CD4-positive, alpha-beta memory T cell (primary cell): ENCODE measurements around the gene PKD2. TPM values are rescaled to one million over a fixed set of nuclear protein-coding genes. Genes with fewer than 3 reads are reported as not detected.
"Not testable (repeated sequence)": the region's sequence is repeated elsewhere in the genome, so short reads cannot be mapped to it uniquely, and the experiment has no call there.

Source experiments
- CTCF ChIA-PET: fragments of 350-600 bp; sonication (Branson Sonifier 250); formaldehyde crosslinking; loops from one replicate; lab custom pipeline; 2021; ENCODE audit warnings: inconsistent platforms; ENCODE audit not compliant: partially characterized antibody; lab: Charles Lee
- POLR2A ChIA-PET: fragments of 350-600 bp; sonication (Branson Sonifier 250); formaldehyde crosslinking; loops from one replicate; lab custom pipeline; 2021; ENCODE audit not compliant: partially characterized antibody; lab: Charles Lee
- DNase-seq, 5 donors: peaks; one replicate each; pipeline versions ENCODE4 v3.0.0 to v3.0.0-alpha.2; 2020 to 2022; ENCODE audit warnings: mixed read lengths in 1 of 5
- H3K27ac ChIP-seq: one replicate; pipeline ENCODE4 v1.7.0; 2013; ENCODE audit warnings: low read depth, low read length
- H3K27me3 ChIP-seq: 2 replicates; pipeline ENCODE4 v1.7.0; 2013; ENCODE audit warnings: mild to moderate bottlenecking, low read length, moderate library complexity; ENCODE audit not compliant: insufficient read depth
- H3K36me3 ChIP-seq: 2 replicates; pipeline ENCODE4 v1.7.0; 2013; ENCODE audit warnings: mild to moderate bottlenecking, low read length, moderate library complexity; ENCODE audit not compliant: insufficient read depth
- H3K4me1 ChIP-seq: 2 replicates; pipeline ENCODE4 v1.7.0; 2013; ENCODE audit warnings: mild to moderate bottlenecking, low read length, moderate library complexity; ENCODE audit not compliant: insufficient read depth
- H3K4me3 ChIP-seq, 2 donors: one replicate each; pipeline ENCODE4 v1.7.0; 2013; ENCODE audit warnings: low read length in 2 of 2, mild to moderate bottlenecking in 1 of 2
- H3K9me3 ChIP-seq, 2 donors: one replicate each; pipeline ENCODE4 v1.7.0; 2013; ENCODE audit warnings: low read length in 2 of 2, control low read depth in 1 of 2; ENCODE audit not compliant: control insufficient read depth in 1 of 2
- H3K27ac Mint-ChIP-seq, 7 donors: one replicate each; pipeline ENCODE4 v1.8.0; 2020 to 2021; ENCODE audit warnings: mixed read lengths in 7 of 7, mild to moderate bottlenecking in 6 of 7, inconsistent platforms in 3 of 7, moderate library complexity in 3 of 7
- H3K27me3 Mint-ChIP-seq, 2 donors: one replicate each; pipeline ENCODE4 v1.8.0; 2020 to 2021; ENCODE audit warnings: mixed read lengths in 2 of 2
- H3K36me3 Mint-ChIP-seq, 2 donors: one replicate each; pipeline ENCODE4 v1.8.0; 2020 to 2021; ENCODE audit warnings: mixed read lengths in 2 of 2, inconsistent platforms in 1 of 2, mild to moderate bottlenecking in 1 of 2
- H3K4me1 Mint-ChIP-seq, 4 donors: one replicate each; pipeline ENCODE4 v1.8.0; 2020 to 2021; ENCODE audit warnings: mixed read lengths in 4 of 4, mild to moderate bottlenecking in 1 of 4
- H3K4me3 Mint-ChIP-seq, 8 donors: one replicate each; pipeline ENCODE4 v1.8.0; 2020 to 2021; ENCODE audit warnings: mixed read lengths in 8 of 8, mild to moderate bottlenecking in 7 of 8, moderate library complexity in 6 of 8, inconsistent platforms in 3 of 8
- H3K9me3 Mint-ChIP-seq, 8 donors: one replicate each; pipeline ENCODE4 v1.8.0; 2020 to 2021; ENCODE audit warnings: mixed read lengths in 8 of 8, mild to moderate bottlenecking in 5 of 8, inconsistent platforms in 3 of 8, moderate library complexity in 1 of 8
- intact Hi-C: fragments of 100-400 bp; cut with micrococcal nuclease; formaldehyde crosslinking; loops from one replicate; pipeline ENCODE4 v1.15.1; 2023
- polyA plus RNA-seq, 2 donors: library from polyadenylated mRNA; unstranded; fragments of 300-500 nt; fragmentation: Illumina TruSeq; gene quantifications; one replicate each; pipeline ENCODE4 v1.2.3, GENCODE V29; 2021
- total RNA-seq, 2 experiments: library from RNA; stranded (reverse); gene quantifications; one replicate each; pipeline ENCODE4 v1.2.3, GENCODE V29; 2021

The PKD2 gene
- total and polyA plus RNA-seq, 4 experiments from 2014 or later: 0.93 to 7.5 (median 6.0) TPM

DNA sequence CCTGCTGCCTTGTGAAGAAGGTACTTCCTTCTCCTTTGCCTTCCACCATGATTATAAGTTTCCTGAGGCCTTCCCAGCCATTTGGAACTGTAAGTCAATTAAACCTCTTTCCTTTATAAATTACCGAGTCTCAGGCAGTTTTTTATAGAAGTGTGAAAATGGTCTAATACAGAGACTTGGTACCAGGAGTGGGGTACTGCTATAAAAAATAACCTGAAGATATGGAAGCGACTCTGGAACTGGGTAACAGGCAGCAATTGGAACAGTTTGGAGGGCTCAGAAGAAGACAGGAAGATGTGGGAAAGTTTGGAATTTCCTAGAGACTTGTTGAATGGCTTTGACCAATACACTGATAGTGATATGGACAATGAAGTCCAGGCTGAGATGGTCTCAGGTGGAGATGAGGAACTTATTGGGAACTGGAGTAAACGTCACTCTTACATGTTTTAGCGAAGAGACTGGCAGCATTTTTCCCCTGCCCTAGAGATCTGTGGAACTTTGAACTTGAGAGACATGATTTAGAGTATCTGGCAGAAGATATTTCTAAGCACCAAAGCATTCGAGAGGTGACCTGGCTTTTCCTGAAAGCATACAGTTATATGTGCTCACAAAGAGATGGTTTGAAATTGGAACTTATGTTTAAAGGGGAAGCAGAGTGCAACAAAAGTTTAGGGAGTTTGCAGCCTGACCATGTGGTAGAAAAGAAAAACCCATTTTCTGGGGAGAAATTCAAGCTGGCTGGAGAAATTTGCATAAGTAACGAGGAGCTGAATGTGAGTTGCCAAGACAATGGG lies 18.6 kb downstream of the PKD2 start:
- DNase-seq, H3K4me3 ChIP-seq, intact Hi-C loops, H3K4me1 Mint-ChIP-seq, H3K9me3 ChIP-seq, H3K27ac ChIP-seq, H3K4me3 Mint-ChIP-seq, H3K27me3 Mint-ChIP-seq, H3K36me3 ChIP-seq, H3K27ac Mint-ChIP-seq, CTCF ChIA-PET, H3K4me1 ChIP-seq, H3K27me3 ChIP-seq: not testable (repeated sequence)
- Mint-ChIP-seq H3K9me3 (peaks cover 3 to 15% (median 9%) of the 10 kb centered on the region in 8 donors), H3K36me3 (peaks cover 14 to 54% of the 10 kb centered on the region in 2 donors)
- POLR2A ChIA-PET: interaction anchor here (1.2 kb wide), 1 partner anchor 17 kb away, joined by 3 read pairs; no protein-coding TSS in a partner anchor

- ChIA-PET CTCF (no interaction called here), POLR2A (interaction anchor here (1.2 kb wide), 1 partner anchor 19 kb away, joined by 3 read pairs; no protein-coding TSS in a partner anchor)
- peaks cover 0 to 2% (median under 1%) of the 10 kb centered on the region in 4 donors for H3K4me1 Mint-ChIP-seq
- Histone ChIP-seq H3K4me1 (no peaks in the 10 kb centered on the region), H3K9me3 (peaks cover 0 to 4% of the 10 kb centered on the region in 2 donors), H3K4me3 (no peak overlapping the region), H3K27me3 (no peaks in the 10 kb centered on the region), H3K36me3 (no peaks in the 10 kb centered on the region), H3K27ac (no peak overlapping the region)
- H3K27me3 Mint-ChIP-seq: no peaks in the 10 kb centered on the region
- H3K27ac Mint-ChIP-seq: peak overlapping the region in 3 of 7 donors; percentile 34 to 71 (median 57)
- H3K9me3 Mint-ChIP-seq: peaks cover 3 to 15% (median 9%) of the 10 kb centered on the region in 8 donors
- H3K4me3 Mint-ChIP-seq: no peak overlapping the region
- peaks cover 11 to 44% of the 10 kb centered on the region in 2 donors for H3K36me3 Mint-ChIP-seq
- intact Hi-C loops: no loop called here
- DNase-seq: no peak
Observed at GRCh38 chr4:88027611-88028608, 20.5 kb downstream of the PKD2 start.

DNA sequence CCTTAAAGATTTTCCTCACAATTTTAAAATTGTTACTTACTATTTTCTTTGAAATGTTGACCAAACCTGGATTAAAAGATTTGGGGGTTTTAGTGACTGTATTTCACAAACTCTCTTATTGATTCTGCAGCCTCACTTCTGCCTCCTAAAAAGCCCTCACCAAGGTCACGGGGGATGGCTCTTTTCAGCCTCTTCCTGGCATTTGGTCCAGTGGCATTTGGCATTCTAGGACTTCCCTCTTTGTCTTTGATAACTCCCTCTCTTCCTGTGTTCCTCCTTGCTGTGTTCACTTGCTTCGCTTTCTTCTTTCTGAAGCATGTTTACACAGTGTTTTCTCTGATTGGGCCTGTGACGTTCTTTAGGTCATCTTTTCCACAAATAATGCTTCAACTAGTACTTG lies 21.5 kb downstream of the PKD2 start:
- Mint-ChIP-seq H3K9me3 (peaks cover 3 to 15% (median 9%) of the 10 kb centered on the region in 8 donors), H3K4me3 (no peak overlapping the region), H3K27me3 (no peaks in the 10 kb centered on the region), H3K4me1 (peaks cover 0 to 2% (median under 1%) of the 10 kb centered on the region in 4 donors), H3K36me3 (peaks cover 11 to 37% of the 10 kb centered on the region in 2 donors), H3K27ac (peak overlapping the region in 3 of 7 donors; percentile 16 to 67 (median 62))
- POLR2A ChIA-PET: no interaction called here
- Histone ChIP-seq H3K9me3 (peaks cover 0 to 4% of the 10 kb centered on the region in 2 donors), H3K4me1 (no peaks in the 10 kb centered on the region), H3K4me3 (no peak overlapping the region), H3K27ac (no peak overlapping the region), H3K27me3 (no peaks in the 10 kb centered on the region), H3K36me3 (no peaks in the 10 kb centered on the region)
- no peak for DNase-seq
- intact Hi-C loops: no loop called here
- CTCF ChIA-PET: no interaction called here

GRCh38 chr4:88029556-88029955 lies 22.1 kb downstream of the PKD2 start:
- no peaks in the 10 kb centered on the region for H3K4me1 ChIP-seq
- H3K4me3 ChIP-seq: no peak overlapping the region
- Mint-ChIP-seq H3K4me3 (no peak overlapping the region), H3K4me1 (peaks cover 0 to 2% (median under 1%) of the 10 kb centered on the region in 4 donors), H3K9me3 (peaks cover 3 to 15% (median 9%) of the 10 kb centered on the region in 8 donors), H3K27me3 (no peaks in the 10 kb centered on the region), H3K36me3 (peaks cover 11 to 33% of the 10 kb centered on the region in 2 donors), H3K27ac (peak overlapping the region in 3 of 7 donors; percentile 15 to 67 (median 48))
- POLR2A ChIA-PET: interaction anchor here (0.6 kb wide), 1 partner anchor 24 kb away, joined by 3 read pairs; no protein-coding TSS in a partner anchor
- H3K36me3 ChIP-seq: no peaks in the 10 kb centered on the region
- H3K27me3 ChIP-seq: no peaks in the 10 kb centered on the region
- CTCF ChIA-PET: interaction anchor here (4.5 kb wide), 1 partner anchor 181 kb away, joined by 93 read pairs; no protein-coding TSS in a partner anchor
- no peak for DNase-seq
- intact Hi-C loops: no loop called here
- H3K27ac ChIP-seq: no peak overlapping the region
- H3K9me3 ChIP-seq: peaks cover 0 to 4% of the 10 kb centered on the region in 2 donors

DNA sequence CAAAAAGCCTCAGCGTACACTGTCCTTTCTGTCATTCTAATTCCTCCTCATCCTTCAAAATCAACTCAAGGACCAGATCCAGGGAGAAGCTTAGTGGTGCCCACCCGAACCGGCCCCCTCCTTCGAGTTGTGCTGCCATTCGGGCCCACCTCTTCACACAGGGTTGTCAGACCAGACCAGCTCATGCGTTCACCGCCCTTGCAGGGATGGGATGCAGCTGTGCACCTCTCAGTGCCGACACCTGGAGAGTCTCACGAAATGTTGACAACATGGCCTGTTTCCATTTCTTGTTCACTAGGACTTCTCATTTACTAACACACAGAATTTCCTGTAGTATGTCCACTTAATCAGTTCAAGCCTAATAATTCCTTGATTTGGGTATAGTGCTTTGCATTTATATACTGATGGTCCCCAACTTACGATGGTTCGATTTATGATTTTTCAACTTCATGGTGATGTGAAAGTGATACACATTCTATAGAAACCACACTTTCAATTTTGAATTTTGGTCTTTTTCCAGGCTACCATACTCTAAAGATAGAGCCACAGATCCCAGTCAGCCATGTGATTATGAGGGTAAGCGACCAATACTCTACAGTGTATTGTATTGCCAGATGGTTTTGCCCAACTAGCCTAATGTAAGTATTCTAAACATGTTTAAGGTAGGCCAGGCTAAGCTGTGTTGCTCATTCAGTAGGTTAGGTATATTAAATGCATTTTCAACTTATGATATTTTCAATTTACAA lies 23.3 kb downstream of the PKD2 start:
- intact Hi-C loops: no loop called here
- ChIA-PET CTCF (interaction anchor here (0.6 to 4.5 kb wide), 4 partner anchors 22 to 508 kb away, joined by 3 to 93 read pairs (median 4); no protein-coding TSS in a partner anchor), POLR2A (no interaction called here)
- H3K27ac ChIP-seq: no peak overlapping the region
- no peaks in the 10 kb centered on the region for H3K4me1 ChIP-seq
- Mint-ChIP-seq H3K9me3 (peaks cover 2 to 9% (median 5%) of the 10 kb centered on the region in 8 donors), H3K4me1 (peaks cover 0 to 2% (median under 1%) of the 10 kb centered on the region in 4 donors), H3K27me3 (no peaks in the 10 kb centered on the region), H3K27ac (no peak overlapping the region), H3K36me3 (peaks cover 10 to 37% of the 10 kb centered on the region in 2 donors), H3K4me3 (no peak overlapping the region)
- no peak for DNase-seq
- H3K4me3 ChIP-seq: no peak overlapping the region
- H3K36me3 ChIP-seq: no peaks in the 10 kb centered on the region
- H3K9me3 ChIP-seq: peaks cover 0 to 1% of the 10 kb centered on the region in 2 donors
- H3K27me3 ChIP-seq: no peaks in the 10 kb centered on the region

DNA sequence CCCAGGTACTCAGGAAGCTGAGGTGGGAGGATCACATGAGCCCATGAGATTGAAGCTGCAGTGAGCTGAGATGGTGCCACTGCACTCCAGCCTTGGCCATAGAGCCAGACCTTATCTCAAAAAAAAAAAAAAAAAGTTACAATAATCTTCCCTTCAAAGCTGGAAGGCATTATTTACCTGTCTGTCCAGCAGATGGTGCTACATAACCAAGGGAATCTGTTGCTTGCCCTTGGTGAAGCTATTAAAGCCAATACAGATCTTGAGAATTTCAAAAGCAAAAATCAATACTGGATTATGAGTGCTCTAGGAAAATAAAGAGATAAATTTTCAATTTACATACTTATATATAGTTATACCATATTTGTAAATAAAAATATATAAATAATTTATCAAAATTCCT lies 25.9 kb downstream of the PKD2 start:
- no peaks in the 10 kb centered on the region for H3K4me1 Mint-ChIP-seq
- H3K27ac Mint-ChIP-seq: no peak overlapping the region
- H3K4me3 ChIP-seq: no peak overlapping the region
- H3K4me3 Mint-ChIP-seq: no peak overlapping the region
- intact Hi-C loops: loop anchor here (1.0 kb wide), 2 partner anchors 179 to 482 kb away; no protein-coding TSS in a partner anchor
- no peaks in the 10 kb centered on the region for H3K27me3 ChIP-seq
- H3K9me3 ChIP-seq: no peaks in the 10 kb centered on the region
- H3K36me3 ChIP-seq: peaks cover 6% of the 10 kb centered on the region
- POLR2A ChIA-PET: interaction anchor here (0.6 kb wide), 2 partner anchors 178 to 179 kb away, joined by 3 read pairs; no protein-coding TSS in a partner anchor
- H3K36me3 Mint-ChIP-seq: peaks cover 8 to 38% of the 10 kb centered on the region in 2 donors
- H3K9me3 Mint-ChIP-seq: no peaks in the 10 kb centered on the region
- CTCF ChIA-PET: interaction anchor here (0.7 to 4.5 kb wide), 29 partner anchors 8 to 481 kb away, joined by 3 to 93 read pairs (median 3); no protein-coding TSS in a partner anchor
- no peak overlapping the region for H3K27ac ChIP-seq
- peak; percentile 32 to 55 (median 45) for DNase-seq
- H3K27me3 Mint-ChIP-seq: no peaks in the 10 kb centered on the region
- H3K4me1 ChIP-seq: no peaks in the 10 kb centered on the region
